ENCODE measurements around the gene ALKBH1.
"Not testable (repeated sequence)": the region's sequence is repeated elsewhere in the genome, so short reads cannot be mapped to it uniquely, and the experiment has no call there.

Gene ALKBH1

GRCh38 chr14:77674931-77675330 lies 32.9 kb downstream of the ALKBH1 start:
- DNase-seq (ENCODE audit: low read depth, low spot score) = no peak

DNA sequence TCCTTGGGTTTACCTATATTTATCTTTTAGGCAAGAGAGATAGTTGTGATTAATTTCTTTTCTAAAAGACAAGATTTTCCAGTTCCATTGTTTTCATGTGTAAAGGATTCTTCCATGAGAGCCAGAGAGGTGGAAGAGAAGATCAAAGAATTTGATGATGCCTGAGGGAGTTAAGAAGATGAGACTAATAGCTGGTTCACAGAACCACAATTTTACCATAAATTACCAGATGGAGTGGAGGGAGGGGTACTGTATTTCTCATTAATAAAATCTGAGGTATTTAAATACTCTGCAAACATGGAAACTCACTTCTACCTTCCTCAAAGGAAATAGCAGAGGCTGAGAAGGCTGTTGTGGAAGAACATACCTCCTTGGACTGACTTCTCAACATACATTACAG lies 34.6 kb downstream of the ALKBH1 start:
- DNase-seq (ENCODE audit: low read depth, low spot score) = no peak

DNA sequence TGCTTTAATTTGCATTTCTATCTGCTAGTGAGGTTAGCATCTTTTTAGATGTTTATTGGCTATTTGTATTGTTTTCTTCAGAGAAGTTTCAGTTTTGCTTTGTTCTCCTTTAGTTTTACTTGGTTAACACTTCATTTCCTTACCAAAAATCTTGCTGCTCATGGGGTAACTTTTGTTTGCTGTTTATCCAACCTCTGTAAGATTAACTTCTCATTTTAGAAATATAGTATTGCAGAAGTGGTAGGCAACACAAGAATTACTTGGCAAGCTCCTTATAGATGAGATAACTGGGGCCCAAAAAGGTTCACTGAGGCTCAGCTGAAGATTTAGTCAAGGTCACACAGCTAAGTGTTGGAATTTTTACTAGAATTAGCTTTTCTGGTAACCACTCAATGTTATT lies 40.5 kb downstream of the ALKBH1 start:
- DNase-seq (ENCODE audit: low read depth, low spot score) = no peak

GRCh38 chr14:77663293-77663692 lies 44.5 kb downstream of the ALKBH1 start:
- DNase-seq (ENCODE audit: low read depth, low spot score) = no peak

- DNase-seq (ENCODE audit: low read depth, low spot score) = not testable (repeated sequence)
Measured at GRCh38 chr14:77661562-77661961, 46.3 kb downstream of the ALKBH1 start.

DNA sequence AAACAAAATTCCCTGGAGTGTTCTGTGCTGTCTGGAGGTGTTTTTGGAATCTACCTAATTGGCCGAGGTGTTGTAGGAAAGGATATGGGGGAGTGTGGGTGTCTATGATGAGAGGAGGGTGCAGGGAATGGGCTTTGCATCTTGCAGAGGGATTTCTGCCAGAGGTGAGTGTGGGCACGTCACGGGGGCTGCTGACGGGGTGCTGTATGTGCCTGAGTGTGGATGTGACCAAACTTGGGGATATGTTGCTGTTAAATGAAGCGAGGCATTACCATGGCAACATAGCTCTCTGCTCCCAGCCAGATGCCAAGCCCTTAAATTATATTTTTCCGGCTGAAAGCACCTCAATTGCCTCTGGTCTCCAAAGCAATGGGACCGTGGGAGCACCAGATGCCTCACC lies 47.1 kb downstream of the ALKBH1 start:
- no peak for DNase-seq (ENCODE audit: low read depth, low spot score)

DNA sequence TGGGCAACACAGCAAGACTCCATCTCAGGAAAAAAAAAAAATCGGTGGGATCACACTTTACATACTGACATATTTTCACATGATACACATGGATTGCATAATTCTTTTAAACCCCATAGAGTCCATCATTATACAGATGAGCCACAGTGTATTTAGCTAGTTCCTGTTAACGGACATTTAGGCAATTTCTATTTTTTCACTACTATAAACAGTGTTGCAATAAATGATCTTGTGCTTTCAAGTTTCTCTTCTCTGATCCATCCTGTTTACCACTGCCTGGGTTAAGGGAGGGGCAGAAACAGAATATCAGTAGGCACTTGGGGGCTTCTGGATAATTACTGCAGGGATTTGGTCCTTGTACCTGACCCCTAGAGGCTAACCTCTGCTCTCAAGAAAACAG lies 48.0 kb downstream of the ALKBH1 start:
- no peak for DNase-seq (ENCODE audit: low read depth, low spot score)

DNA sequence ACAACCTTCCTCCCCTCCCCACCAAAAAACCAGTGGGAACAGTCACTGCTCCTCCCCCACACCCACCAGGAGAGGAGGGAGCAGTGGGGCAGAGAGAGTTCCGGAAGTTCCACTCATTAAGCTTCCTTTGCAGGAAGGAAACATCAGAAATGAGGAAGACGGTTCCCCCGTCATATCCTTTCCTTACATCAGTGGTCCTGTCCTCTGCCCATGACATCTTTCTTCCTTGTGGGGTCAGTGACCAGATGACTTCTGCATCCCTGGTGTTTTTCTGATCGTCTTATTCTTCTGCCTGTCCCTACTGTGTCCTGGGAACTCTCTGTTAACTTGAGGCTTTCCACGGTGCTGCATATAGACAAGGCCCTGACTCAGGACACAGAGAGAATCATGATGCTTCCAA lies 50.5 kb downstream of the ALKBH1 start:
- no peak for DNase-seq (ENCODE audit: low read depth, low spot score)

DNA sequence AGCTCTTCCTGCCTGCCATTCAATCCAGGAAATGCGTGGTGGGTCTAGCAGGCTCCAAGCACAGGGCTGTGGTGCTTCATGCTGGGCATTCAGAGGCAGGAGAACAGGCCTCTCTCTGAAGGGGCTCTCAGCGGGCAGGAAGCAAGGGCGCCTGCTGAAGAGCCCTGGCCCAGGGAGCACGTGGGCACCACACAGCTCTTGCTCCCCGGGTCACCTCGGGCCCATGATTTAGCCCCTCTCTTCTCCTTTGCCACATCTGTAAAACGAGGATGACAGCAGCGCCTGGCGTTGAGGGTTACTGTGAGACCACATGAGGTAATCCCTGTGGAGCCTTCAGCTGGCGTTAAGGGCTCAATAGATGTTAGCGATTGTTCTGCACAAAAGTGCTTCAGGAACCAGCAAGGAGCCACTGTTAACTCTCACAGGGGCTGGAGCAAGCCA lies 53.8 kb downstream of the ALKBH1 start:
- DNase-seq (ENCODE audit: low read depth, low spot score) = no peak

DNA sequence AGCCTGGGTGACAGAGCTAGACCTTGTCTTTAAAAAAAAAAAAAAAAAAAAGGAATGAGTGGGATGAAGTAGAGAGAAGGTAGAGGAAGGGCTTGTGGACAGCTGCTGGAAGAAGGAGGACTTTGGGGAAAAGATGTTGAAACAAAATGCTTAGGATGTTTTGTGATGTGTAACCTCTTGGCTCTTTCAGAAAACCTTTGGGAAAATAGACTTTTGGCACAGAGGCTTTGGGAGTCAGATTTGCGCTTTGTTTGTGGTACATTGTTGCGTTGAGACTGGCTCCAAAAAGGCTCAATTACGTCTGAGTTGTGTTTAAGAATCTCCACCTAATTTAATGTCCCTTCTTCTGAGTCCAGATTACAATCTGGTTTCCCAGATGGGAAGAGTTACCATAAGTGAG lies 58.5 kb downstream of the ALKBH1 start:
- no peak for DNase-seq (ENCODE audit: low read depth, low spot score)

- no peak for DNase-seq (ENCODE audit: low read depth, low spot score)
Measured at GRCh38 chr14:77648520-77649200, 59.2 kb downstream of the ALKBH1 start.

- DNase-seq (ENCODE audit: low read depth, low spot score) = no peak
Measured at GRCh38 chr14:77647853-77648252, 60.0 kb downstream of the ALKBH1 start.

DNA sequence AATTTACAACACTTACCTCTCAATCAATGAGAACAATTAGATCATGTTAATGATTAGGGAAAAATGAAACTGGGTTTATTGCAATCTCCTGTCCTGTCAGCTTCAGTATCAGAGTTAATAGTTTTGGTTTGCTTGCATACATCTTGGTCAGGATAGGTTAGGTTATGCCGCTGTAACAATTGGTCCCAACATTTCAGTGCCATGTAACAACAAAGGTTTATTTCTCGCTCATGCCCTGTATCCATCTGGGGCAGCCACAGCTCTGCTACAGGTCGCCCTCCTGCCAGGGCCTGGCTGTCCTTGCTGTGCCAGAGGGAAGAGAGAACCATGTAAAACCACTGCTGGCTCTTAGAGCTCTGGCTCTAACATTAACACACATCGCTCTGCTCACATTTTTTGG lies 60.9 kb downstream of the ALKBH1 start:
- DNase-seq (ENCODE audit: low read depth, low spot score) = no peak

- DNase-seq (ENCODE audit: low read depth, low spot score) = no peak
Measured at GRCh38 chr14:77645520-77646230, 62.1 kb downstream of the ALKBH1 start.

GRCh38 chr14:77642407-77642806 lies 65.4 kb downstream of the ALKBH1 start:
- DNase-seq (ENCODE audit: low read depth, low spot score) = no peak

- DNase-seq (ENCODE audit: low read depth, low spot score) = no peak
Measured at GRCh38 chr14:77641534-77642341, 66.1 kb downstream of the ALKBH1 start.

DNA sequence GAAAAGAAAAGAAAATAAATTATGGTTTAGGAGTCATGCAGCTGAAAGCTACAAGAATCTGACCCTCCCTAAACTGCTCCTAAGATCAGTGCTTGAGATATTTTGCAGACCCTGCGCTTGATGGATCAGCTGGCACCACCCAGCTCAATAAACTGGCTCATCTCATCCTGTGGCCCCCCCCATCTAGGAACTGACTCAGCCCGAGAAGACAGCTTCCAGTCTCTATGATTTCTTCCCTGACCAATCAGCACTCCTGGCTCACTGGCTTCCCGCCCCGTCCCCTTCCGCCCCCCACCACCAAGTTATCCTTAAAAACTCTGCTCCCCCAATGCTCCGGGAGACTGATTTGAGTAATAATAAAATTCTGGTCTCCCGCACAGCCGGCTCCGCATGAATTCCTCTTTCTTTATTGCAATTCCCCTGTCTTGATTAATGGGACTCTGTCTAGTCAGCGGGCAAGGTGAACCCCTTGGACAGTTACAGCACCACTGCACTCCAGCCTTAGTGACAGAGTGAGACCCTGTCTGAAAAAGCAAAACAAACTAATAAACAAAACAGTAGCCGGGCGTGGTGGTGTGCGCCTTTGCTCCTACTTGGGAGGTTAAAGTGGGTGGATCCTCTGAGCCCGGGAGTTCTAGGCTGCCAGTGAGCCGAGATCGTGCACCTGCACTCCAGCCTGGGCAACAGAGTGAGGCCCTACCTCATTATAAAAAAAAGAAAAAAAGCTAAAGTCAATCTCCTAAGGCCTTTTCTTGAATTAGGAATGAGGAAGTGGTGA lies 66.9 kb downstream of the ALKBH1 start:
- DNase-seq (ENCODE audit: low read depth, low spot score) = no peak

- DNase-seq (ENCODE audit: low read depth, low spot score) = no peak
Measured at GRCh38 chr14:77638771-77639171, 69.1 kb downstream of the ALKBH1 start.

DNA sequence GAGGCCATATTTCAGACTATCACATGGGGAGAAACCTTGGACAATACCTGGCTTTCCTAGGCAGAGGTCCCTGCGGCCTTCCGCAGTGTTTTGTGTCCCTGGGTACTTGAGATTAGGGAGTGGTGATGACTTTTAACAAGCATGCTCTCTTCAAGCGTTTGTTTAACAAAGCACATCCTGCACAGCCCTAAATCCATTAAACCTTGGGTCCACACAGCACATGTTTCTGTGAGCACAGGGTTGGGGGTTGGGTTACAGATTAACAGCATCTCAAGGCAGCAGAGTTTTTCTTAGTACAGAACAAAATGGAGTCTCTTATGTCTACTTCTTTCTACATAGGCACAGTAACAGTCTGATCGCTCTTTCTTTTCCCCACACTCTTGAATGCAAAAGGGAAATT lies 72.0 kb downstream of the ALKBH1 start:
- DNase-seq (ENCODE audit: low read depth, low spot score) = not testable (repeated sequence)

DNA sequence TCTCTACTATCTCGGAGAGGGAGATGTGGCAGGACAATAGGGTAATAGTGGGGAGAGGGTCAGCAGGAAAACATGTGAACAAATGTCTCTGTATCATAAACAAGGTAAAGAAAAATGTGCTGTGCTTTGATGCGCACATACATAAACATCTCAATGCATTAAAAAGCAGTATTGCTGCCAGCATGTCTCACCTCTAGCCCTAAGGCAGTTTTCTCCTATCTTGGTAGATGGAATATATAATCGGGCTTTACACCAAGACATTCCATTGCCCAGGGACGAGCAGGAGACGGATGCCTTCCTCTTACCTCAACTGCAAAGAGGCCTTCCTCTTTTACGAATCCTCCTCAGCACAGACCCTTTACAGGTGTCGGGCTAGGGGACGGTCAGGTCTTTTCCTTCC lies 72.4 kb downstream of the ALKBH1 start:
- not testable (repeated sequence) for DNase-seq (ENCODE audit: low read depth, low spot score)

- DNase-seq (ENCODE audit: low read depth, low spot score) = no peak
Measured at GRCh38 chr14:77630111-77630510, 77.7 kb downstream of the ALKBH1 start.

GRCh38 chr14:77625360-77625759 lies 82.5 kb downstream of the ALKBH1 start:
- no peak for DNase-seq (ENCODE audit: low read depth, low spot score)
